ENCODE data around the gene ATP5ME.

Gene ATP5ME

DNA sequence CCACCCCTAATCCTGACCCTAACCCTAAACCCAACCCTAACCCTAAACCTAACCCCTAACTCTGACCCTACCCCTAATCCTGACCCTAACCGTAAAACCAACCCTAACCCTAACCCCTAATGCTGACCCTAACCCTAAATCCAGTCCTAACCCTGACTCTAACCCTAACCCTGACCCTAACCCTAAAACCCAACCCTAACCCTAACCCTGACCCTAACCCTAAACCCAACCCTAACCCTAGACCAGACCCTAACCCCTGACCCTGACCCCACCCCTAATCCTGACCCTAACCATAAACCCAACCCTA lies 30.8 kb upstream of the ATP5ME start:
- Histone ChIP-seq H3K27ac (ENCODE audit: poor library complexity, severe bottlenecking) (no peak overlapping the region), H3K4me1 (ENCODE audit: insufficient read depth, poor library complexity, severe bottlenecking) (no peaks in the 10 kb centered on the region), H3K36me3 (ENCODE audit: low read depth) (peaks cover 3% of the 10 kb centered on the region; the same call in 1 of the 2 replicates), H3K27me3 (ENCODE audit: insufficient read depth, poor library complexity, severe bottlenecking) (no peaks in the 10 kb centered on the region), H3K4me3 (ENCODE audit: severe bottlenecking) (no peak overlapping the region), H3K9me3 (ENCODE audit: severe bottlenecking) (no peaks in the 10 kb centered on the region)
- ATAC-seq (ENCODE audit: low read depth), result no peak
- TF ChIP-seq, protein P1, sequence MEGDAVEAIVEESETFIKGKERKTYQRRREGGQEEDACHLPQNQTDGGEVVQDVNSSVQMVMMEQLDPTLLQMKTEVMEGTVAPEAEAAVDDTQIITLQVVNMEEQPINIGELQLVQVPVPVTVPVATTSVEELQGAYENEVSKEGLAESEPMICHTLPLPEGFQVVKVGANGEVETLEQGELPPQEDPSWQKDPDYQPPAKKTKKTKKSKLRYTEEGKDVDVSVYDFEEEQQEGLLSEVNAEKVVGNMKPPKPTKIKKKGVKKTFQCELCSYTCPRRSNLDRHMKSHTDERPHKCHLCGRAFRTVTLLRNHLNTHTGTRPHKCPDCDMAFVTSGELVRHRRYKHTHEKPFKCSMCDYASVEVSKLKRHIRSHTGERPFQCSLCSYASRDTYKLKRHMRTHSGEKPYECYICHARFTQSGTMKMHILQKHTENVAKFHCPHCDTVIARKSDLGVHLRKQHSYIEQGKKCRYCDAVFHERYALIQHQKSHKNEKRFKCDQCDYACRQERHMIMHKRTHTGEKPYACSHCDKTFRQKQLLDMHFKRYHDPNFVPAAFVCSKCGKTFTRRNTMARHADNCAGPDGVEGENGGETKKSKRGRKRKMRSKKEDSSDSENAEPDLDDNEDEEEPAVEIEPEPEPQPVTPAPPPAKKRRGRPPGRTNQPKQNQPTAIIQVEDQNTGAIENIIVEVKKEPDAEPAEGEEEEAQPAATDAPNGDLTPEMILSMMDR (IDR thresholded peaks at IDR 0.05; ENCODE audit: poor library complexity, severe bottlenecking), result no peak
- no peak for DNase-seq (ENCODE audit: low spot score)

DNA sequence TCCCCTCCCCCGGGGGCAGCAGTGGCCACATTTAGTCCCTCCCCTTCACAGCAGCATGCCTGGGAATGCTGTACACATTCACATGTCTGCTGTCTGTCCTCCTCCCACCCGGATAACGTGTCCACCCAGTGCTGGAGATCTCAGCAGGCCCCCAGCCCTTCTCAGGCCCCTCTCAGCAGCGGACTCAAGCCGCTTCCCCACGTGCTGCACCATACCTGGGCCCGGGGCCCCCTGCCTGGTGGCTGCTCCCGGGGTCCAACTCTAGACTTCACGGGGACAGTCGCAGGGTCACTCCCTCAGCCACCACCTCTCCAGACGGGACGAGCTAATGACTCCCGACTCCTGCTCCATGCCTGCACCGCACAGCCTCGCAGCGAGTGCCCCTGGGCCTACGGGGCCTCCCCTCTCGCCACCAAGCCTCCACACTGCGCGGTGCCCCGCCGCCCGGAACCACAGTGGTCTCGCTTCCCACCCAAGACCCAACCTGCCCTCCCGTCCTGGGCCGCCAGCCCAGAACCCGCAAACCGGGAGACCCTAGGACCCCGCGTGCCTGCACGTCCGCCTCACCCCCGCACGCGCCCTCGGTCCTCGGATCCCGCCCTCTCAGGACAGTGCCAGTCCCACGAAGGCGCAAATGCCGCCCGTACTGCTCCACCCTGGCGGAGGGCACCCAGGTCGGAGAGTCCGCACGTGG lies 30.3 kb upstream of the ATP5ME start:
- peaks cover 4% of the 10 kb centered on the region for H3K4me1 ChIP-seq (ENCODE audit: insufficient read depth, poor library complexity, severe bottlenecking)
- H3K9me3 ChIP-seq (ENCODE audit: severe bottlenecking), result no peaks in the 10 kb centered on the region
- no peak for ATAC-seq (ENCODE audit: low read depth)
- H3K27me3 ChIP-seq (ENCODE audit: insufficient read depth, poor library complexity, severe bottlenecking), result no peaks in the 10 kb centered on the region
- H3K4me3 ChIP-seq (ENCODE audit: severe bottlenecking), result no peak overlapping the region
- H3K36me3 ChIP-seq (ENCODE audit: low read depth), result peaks cover 3% of the 10 kb centered on the region; the same call in 1 of the 2 replicates
- TF ChIP-seq, protein P1 (IDR thresholded peaks at IDR 0.05; ENCODE audit: poor library complexity, severe bottlenecking), result no peak
- no peak overlapping the region for H3K27ac ChIP-seq (ENCODE audit: poor library complexity, severe bottlenecking)
- no peak for DNase-seq (ENCODE audit: low spot score)

DNA sequence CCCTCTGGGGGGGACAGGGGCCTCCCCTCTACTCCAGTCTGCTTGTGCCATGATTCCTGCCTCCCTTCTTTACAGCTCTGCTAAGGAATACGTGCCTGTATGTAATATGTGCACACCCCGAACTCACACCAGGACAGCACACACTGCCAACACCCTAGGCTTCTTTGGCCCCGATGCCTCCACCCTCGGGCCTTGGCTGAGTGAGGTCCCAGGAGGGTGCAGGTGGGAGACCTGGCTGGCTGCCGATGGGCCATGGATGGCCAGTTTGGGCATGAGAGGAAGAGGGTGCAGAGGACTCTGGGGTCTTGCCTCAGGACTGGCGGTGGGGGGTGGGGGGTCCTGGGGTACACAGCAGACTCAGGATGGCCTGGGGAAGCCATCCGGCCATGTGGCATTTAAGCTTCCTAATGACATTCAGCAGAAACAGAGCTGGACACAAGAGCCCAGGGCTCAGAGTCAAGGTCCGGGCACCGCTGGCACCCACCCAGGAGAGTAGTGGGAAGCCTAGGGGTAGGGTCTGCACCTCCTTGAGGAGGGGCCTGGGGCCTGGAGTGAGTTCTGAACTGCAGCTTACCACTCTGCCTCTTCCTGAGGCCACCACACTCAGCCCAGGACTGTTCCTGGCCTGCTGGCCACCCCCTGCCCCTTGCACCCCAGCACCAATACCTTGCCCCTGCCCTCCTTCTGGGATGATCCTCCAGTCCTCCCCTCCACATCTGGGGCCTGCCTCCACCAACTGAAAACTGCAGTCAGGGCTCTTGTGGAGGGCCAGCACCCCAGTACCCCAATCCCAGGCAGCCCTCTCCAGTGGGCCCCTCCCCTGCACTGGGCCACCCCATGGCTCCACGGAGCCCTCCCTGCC lies 29.5 kb upstream of the ATP5ME start:
- H3K4me3 ChIP-seq (ENCODE audit: severe bottlenecking), result no peak overlapping the region
- H3K27me3 ChIP-seq (ENCODE audit: insufficient read depth, poor library complexity, severe bottlenecking), result no peaks in the 10 kb centered on the region
- H3K27ac ChIP-seq (ENCODE audit: poor library complexity, severe bottlenecking), result no peak overlapping the region
- peaks cover 6% of the 10 kb centered on the region for H3K4me1 ChIP-seq (ENCODE audit: insufficient read depth, poor library complexity, severe bottlenecking)
- TF ChIP-seq, protein P1 (IDR thresholded peaks at IDR 0.05; ENCODE audit: poor library complexity, severe bottlenecking), result no peak
- no peaks in the 10 kb centered on the region for H3K9me3 ChIP-seq (ENCODE audit: severe bottlenecking)
- DNase-seq (ENCODE audit: low spot score) (no peak), ATAC-seq (ENCODE audit: low read depth) (no peak)
- H3K36me3 ChIP-seq (ENCODE audit: low read depth), result peaks cover 3% of the 10 kb centered on the region; the same call in 1 of the 2 replicates

DNA sequence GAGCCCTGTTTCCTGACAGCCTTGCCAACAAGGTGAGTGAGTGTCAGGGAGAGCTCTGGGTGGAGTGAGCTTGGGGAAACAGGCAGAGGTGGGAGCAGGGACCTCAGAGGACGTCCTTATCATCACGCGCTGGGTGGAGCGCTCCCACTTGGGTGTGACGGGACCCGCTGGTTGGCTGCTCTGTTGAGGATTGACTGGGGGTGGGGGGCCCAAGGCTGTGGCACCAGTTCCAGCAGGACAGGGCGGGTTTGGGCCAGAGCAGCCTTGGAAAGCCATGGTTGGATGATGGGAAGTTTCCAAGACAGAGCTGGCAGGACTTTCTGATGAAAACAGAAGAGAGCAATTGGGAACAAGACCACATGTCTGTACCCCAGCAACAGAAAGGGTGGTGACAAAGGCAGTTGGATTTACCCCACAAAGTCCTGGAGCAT lies 28.6 kb upstream of the ATP5ME start:
- Histone ChIP-seq H3K36me3 (ENCODE audit: low read depth) (no peaks in the 10 kb centered on the region), H3K27me3 (ENCODE audit: insufficient read depth, poor library complexity, severe bottlenecking) (no peaks in the 10 kb centered on the region), H3K9me3 (ENCODE audit: severe bottlenecking) (no peaks in the 10 kb centered on the region), H3K4me3 (ENCODE audit: severe bottlenecking) (no peak overlapping the region), H3K27ac (ENCODE audit: poor library complexity, severe bottlenecking) (no peak overlapping the region), H3K4me1 (ENCODE audit: insufficient read depth, poor library complexity, severe bottlenecking) (peaks cover 6% of the 10 kb centered on the region)
- TF ChIP-seq, protein P1 (IDR thresholded peaks at IDR 0.05; ENCODE audit: poor library complexity, severe bottlenecking), result no peak
- DNase-seq (ENCODE audit: low spot score) (no peak), ATAC-seq (ENCODE audit: low read depth) (no peak)

Data from RWPE2 (cell line).